Raji (cell line): ENCODE data around the gene ETS1.

Experiments
- POLR2A ChIP-seq: IDR thresholded peaks from 2 replicates; pipeline ENCODE4 v1.6.1; 2011; ENCODE audit warnings: low read depth, low read length, control low read depth; ENCODE audit not compliant: insufficient read depth

Gene ETS1

DNA sequence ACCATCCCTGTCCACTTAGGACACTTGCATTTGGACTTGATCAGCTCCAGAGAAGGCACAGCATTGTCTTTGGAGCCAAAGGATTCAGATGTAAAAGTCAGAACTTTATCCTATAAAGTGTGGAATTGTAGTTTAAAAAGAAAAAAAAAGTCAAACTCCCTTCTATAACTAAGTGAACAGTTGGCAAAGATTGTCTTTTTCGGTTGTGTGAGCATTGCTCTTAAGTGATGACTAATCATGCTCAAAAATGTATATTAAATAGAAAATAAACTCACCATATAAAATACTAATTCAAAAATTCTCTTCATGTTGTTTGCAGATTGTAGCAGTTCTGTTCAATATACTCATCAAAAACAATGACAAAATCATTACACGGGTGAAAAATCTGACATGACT, 93.8 kb downstream of the ETS1 start:
- no peak for TF ChIP-seq POLR2A

DNA sequence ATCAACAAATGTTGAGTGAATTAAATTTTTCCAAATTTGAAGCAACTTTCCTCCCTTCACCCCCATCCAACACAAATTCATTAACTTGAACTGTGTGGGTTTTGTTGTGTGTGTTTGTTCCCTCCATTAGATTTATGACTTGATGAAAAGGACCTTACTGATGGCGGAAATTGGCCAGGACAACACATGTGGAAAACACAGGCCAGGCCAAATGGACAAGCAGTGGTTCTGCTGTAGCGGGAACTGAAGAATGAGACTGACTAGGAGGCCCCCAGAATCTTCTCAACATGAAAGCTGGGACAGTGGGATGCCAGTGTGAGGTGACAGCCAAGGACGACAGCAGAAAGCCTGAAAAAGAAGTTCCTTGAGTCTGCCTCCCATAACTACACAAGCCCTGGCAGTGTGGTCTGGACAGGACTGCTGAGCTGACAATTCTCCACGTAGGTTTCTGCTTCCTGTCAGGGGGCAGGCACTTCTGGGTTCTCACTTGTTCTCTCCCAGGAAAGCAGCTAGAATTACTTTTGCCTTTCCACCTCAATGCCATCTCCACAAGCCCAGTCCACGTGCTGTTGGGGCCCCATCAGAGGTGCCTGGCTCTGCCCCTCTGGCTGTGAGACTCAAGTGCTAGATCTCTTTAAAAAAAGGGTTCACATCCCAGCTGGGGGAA, 94.3 kb downstream of the ETS1 start:
- no peak for TF ChIP-seq POLR2A

DNA sequence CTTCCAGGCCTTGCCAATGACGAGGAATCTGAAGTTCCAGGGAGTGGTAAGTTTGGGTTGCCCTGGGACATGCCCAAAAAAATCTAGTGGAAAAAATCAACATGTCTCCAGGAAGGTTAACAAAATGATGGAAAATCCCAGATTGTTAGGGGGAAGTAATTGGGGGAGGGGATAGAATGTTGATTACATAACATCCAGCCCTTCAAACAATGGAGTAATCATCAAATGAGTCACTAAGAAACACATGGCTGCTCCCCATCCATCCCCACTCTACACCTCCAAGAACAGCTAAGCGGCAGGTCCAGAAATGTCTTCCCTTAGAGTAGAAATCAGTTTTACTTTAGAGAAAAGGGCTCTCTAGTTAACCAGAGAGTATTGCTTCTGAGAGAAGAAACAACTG, 94.9 kb downstream of the ETS1 start:
- TF ChIP-seq POLR2A, result no peak

DNA sequence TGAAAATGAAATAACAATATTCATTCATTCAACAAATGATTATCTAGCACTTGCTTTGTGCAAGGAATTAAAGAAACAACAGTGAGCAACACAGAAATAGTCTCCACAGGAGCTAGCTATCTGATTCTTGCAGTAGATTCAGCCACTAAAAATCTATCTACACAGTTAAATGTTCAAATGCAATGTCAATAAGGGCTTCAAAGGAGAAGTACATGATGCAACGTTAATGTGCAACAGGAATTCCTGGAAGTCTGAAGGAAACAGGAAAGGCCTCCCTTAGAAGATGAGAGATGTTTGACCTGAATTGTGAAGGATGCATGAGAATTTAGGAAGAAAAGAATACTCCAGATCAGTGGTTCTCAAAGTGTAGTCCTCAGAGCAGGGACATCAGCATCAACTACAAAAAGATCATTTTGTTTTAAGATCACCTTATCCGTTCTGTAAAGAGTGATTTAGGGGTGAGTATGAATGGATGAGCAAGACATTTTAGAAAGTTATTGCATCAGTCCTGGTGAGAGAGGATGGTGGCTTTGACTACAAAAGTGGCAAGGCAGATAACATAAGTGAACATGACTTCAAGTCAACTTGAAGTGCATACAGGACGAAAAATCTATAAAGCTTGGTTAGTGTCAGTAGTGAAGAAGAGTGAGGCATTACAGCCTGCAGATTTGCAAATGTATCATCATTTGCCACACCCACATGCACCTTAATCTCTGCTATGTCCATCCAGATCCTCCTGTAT, 96.0 kb downstream of the ETS1 start:
- TF ChIP-seq POLR2A, result no peak

GRCh38 chr11:128490092-128490491, 97.3 kb downstream of the ETS1 start:
- TF ChIP-seq POLR2A, result no peak

GRCh38 chr11:128488471-128488870, 98.9 kb downstream of the ETS1 start:
- TF ChIP-seq POLR2A, result no peak

DNA sequence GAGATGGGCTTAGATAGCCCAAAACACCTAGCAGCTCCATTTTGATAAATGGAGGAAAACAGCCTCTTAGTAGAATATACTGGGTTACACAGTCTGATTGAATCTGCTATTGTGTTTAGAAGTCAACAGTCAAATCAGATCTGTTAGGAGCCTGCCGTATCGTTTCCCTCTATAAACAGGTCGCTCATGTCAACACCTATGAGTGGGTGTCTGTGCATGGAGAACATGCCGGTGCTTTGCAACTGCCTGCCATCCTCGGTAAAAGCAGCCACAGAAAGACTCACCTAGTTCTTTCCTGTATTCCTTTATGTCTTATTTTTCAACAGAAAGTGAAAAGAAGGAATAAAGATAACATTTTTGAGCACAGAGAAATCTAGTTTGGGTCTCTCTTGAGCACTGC, 99.4 kb downstream of the ETS1 start:
- TF ChIP-seq POLR2A, result no peak

- no peak for TF ChIP-seq POLR2A
Observed at GRCh38 chr11:128484172-128484571, 103.2 kb downstream of the ETS1 start.

DNA sequence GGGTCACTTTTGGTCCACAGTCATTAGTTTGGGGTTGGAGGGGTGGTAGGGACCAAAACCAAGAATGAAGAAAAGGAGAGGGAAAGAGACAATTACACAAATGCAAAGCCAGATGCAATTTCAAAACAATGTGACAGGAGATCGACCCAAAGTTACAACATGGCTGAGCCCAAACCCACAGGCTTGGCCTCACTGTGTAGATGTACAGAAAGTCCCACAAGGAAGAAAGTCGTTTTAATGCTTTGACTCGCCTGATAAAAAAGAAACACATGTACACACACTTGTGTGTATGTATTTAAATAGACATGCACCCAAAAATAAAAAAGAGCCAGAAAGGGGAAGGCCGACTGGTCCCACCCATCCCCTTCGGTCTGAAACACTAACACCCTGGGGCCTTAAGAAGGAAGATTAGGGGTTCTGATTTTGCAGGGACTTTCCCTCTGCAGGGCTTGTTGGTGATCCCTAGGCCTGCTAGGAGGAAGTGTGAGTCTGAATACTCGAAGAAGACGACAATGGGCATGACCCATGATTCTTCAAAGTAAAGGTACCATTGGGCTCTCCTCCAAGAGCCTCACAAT, 104.1 kb downstream of the ETS1 start:
- TF ChIP-seq POLR2A, result no peak; the same call in 1 of the 2 replicates

- peak; percentile 31; the same call in 1 of the 2 replicates for TF ChIP-seq POLR2A
Observed at GRCh38 chr11:128482512-128483191, 104.7 kb downstream of the ETS1 start.

- TF ChIP-seq POLR2A, result no peak
Observed at GRCh38 chr11:128482092-128482491, 105.3 kb downstream of the ETS1 start.

DNA sequence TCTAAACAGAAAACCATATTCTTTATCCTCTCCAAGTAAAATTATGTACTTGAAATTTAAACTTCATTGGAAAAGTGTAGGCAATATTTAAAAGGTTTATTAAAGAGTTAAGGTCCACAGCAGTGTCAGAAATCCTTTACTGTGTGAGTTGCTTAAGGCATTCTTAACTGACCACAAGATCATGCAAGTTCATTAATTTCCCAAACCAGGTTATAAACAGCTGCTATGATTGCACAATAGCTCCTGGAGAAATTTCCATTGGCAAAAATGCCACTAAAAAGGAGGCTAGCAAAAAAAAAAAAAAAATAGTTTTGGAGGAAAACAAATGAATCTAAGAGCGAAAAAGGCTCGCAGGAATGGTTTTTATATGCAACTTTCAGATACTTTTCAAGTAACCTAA, 106.2 kb downstream of the ETS1 start:
- TF ChIP-seq POLR2A, result no peak

DNA sequence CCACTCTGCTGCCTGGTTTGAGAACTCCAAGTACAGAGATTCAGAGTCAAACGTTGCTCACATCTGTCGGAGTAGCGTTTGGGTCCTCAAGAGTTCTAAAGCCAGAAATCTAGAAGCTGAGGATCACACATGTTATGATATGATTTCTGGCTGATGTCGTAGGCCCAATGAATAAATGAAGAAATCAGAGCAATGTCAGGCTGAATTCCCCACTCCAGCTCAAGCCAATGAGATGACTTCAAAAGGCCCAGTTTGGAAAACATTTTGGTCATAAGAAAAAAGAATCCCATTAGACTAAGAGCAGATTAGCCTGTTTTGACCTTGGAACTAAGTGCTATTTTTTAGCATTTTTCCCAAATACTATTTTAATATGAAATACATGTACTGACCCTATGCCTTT, 106.7 kb downstream of the ETS1 start:
- no peak for TF ChIP-seq POLR2A

DNA sequence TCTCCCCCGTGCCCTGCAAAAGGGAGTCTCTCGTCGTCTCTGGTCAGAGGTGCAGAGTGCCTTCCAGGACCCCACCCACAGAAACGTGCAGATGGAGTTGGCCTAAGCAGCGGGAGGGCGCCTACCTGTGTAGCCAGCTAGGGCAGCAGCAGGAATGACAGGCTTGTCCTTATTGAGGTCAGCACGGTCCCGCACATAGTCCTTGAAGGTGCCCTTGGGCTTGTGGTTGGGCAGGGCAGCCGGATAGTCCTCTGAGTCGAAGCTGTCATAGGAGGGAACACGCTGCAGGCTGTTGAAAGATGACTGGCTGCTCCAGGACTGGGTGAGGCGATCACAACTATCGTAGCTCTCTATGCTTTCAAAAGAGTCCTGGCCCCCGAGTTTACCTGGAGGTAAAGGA, 107.3 kb downstream of the ETS1 start:
- TF ChIP-seq POLR2A, result no peak

DNA sequence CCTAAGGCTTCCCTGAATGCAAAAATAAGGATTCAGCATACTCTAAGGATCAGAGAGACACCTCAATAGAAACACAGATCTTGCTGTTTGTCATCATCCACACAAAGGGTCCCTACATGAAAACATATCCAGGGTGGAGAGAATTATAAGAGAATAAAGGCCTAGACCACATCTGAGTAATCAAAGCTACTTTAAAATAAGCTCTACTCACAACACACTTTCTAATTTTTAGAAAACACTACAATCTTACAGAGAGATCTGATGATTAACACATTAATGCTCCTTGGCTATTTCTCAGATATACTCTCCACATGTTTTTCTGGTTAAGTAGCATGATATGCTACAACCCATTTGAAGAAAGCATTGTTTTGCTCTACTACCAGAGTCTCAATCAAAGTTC, 108.2 kb downstream of the ETS1 start:
- no peak for TF ChIP-seq POLR2A

DNA sequence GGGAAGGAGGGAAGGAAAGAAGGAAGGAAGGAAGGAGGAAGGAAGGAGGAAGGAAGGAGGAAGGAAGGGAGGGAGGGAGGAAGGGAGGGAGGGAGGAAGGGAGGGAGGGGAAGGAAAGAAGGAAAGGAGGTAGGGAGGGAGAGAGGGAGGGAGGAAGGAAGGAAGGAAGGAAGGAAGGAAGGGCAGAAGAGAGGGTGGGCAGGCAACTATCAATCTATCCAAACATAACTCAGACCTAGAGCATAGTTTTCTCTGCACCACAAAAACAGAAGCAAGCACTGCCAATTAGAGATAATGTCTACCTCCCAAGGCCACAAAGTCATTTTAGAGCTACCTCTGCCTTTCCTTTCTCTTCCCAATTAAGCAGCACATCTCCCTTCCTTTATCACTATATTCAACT, 109.1 kb downstream of the ETS1 start:
- TF ChIP-seq POLR2A, result no peak

GRCh38 chr11:128477811-128478210, 109.5 kb downstream of the ETS1 start:
- TF ChIP-seq POLR2A, result no peak

DNA sequence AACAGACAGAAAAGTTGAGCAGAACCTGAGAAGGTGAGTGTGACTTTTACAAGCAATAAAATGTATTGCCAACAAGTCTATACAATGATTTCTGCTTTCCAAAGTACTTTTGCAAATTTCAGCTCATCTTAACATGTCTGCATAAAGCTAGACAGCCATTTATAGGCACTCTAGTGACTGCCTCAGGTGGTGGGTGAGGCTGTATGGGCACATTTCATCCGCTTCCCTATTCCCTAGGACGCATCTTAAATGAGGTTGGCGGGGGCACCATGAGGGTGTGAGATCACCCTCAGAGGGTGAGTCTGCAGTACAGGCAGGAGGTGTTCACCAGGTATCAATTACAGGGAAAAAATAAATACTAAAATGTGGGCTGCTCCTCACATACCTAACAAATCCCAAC, 110.1 kb downstream of the ETS1 start:
- no peak for TF ChIP-seq POLR2A
